B cell (primary cell): ENCODE results near the gene ERLIN1.

Source experiments
- EZH2 ChIP-seq: IDR thresholded peaks from 2 replicates; pipeline ENCODE4 v1.6.1; 2012; ENCODE audit warnings: borderline replicate concordance, low read depth, mild to moderate bottlenecking, moderate library complexity, low read length; ENCODE audit not compliant: insufficient read depth, poor library complexity, severe bottlenecking
- TF ChIP-seq, protein P1 (sequence below): fragments of 200-600 bp; IDR thresholded peaks from one replicate; pipeline ENCODE4 v1.8.0; 2022; ENCODE audit warnings: antibody characterized with exemption, mild to moderate bottlenecking

DNA sequence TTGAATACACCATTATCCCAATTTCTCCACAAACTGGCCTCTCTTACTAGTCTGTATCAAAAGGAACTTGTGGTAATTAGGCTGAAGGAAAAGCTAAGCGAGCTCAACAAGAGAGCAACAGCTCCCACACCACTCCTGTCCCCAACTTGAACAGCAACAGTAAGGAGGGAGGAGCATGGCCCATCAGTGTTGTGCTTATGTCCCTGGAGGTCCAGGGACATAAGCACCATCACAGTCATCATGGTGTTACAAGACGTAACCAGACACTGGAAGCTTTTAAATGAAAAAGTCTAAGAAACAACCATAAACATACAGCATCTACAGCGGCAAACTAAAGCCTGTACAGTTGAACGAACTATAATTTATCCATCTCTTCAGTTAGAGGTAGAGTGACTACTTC is 989 bp downstream of the ERLIN1 start:
- TF ChIP-seq, protein P1, sequence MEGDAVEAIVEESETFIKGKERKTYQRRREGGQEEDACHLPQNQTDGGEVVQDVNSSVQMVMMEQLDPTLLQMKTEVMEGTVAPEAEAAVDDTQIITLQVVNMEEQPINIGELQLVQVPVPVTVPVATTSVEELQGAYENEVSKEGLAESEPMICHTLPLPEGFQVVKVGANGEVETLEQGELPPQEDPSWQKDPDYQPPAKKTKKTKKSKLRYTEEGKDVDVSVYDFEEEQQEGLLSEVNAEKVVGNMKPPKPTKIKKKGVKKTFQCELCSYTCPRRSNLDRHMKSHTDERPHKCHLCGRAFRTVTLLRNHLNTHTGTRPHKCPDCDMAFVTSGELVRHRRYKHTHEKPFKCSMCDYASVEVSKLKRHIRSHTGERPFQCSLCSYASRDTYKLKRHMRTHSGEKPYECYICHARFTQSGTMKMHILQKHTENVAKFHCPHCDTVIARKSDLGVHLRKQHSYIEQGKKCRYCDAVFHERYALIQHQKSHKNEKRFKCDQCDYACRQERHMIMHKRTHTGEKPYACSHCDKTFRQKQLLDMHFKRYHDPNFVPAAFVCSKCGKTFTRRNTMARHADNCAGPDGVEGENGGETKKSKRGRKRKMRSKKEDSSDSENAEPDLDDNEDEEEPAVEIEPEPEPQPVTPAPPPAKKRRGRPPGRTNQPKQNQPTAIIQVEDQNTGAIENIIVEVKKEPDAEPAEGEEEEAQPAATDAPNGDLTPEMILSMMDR, result no peak
- TF ChIP-seq EZH2, result no peak
